GM18867 (cell line): ENCODE data around the gene MAN2C1.
"Not testable (repeated sequence)": the region's sequence is repeated elsewhere in the genome, so short reads cannot be mapped to it uniquely, and the experiment has no call there.

ENCODE experiments used
- ATAC-seq: cut with Tn5 transposase; IDR thresholded peaks from one replicate; pipeline ENCODE4 v1.9.1; 2021; ENCODE audit warnings: mild to moderate bottlenecking, moderate library complexity; ENCODE audit not compliant: unreplicated experiment

MAN2C1 gene

DNA sequence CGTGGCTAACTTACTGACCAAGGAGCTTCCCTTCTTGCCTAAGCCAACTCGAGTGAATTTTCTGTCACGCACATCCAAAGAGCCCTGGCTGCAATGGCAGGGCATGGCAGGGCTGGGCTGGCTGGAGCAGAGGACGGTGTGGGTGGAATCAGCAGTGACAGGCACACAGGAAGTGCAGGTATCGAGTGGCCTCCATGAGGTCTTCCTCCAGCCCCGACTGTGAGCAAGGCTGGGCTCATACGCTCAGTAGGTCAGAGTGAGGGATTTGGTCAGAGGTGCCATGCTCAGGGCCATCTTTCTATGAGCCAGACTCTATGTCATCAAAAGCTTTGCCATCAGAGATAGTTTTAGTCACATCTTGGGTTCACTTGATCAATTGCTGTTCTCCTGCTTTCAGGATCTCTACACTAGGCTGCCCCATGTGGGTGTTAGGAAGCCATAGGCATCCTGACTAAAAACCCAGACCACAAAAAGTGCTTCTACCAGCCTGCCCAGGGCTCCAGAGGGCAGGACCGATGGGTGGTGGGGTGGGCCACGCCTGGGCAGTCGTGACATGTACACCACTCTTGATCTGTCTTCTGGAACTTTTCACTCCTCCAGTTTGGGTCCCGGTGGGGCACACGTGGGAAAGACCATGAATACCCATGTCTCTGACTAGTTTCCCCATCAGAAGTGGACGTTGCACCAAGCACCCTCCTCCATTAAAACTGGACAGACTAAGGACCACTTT lies 55.1 kb downstream of the MAN2C1 start:
- ATAC-seq: no peak

DNA sequence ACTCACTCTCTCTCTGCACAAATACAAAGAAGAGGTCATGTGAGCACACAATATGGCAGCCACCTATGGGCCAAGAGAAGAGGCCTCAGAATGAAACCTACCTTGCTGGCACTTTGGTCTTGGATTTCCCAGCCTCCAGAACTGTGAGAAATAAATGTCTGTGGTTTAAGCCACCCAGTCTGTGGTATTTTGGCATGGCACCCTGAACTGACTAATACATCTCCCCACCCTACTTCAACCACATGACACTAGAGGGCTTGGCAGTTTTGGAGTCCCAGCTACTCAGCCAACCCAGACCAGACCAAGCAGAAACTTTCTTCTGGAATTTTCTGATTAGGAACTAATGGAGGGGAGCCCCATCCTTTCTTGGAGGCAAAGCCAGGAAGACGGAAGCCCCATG lies 55.9 kb downstream of the MAN2C1 start:
- not testable (repeated sequence) for ATAC-seq

DNA sequence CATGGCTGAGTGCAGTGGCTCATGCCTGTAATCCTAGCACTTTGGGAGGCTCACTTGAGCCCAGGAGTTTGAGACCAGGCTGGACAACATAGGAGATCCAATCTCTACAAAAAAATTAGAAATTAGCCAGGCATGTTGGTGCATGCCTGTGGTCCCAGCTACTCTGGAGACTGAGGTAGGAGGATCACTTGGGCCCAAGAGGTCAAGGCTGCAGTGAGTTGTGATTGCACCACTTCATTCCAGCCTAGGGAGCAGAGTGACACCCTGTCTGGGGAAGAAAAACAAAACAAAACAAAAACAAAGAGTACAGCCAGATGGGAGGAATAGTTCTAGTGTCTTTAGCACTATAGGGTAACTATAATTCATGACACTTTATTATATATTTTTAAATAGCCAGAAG lies 58.7 kb downstream of the MAN2C1 start:
- no peak for ATAC-seq

DNA sequence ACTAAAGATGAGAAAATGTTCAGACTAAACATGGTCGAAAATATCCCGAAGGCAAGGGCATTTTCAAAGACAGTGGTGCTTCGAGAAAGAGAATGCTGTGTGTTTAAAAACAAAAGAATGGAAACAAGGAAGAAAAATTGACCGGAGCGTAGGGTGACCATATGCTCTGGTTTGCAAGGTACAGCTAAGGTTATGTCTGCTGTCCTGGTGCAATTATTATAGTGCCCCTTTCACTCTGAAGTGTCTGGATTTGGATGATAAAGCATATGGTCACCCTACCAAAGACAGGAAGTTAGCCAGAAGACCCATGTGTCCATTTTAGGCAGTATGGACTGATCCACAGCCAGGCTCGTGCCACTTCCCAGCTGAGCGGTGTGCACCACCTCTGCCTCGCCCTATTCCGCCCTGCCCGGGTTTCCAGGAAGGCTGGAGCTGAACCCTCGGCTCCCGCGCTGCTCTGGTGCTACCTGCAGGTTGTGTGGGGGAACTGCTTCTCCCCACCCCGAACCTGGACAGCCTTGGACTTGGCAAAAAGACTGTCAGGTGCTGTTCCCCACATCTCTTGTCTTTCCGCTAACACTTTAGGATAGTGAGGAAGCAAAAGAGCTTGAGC lies 60.5 kb downstream of the MAN2C1 start:
- no peak for ATAC-seq

DNA sequence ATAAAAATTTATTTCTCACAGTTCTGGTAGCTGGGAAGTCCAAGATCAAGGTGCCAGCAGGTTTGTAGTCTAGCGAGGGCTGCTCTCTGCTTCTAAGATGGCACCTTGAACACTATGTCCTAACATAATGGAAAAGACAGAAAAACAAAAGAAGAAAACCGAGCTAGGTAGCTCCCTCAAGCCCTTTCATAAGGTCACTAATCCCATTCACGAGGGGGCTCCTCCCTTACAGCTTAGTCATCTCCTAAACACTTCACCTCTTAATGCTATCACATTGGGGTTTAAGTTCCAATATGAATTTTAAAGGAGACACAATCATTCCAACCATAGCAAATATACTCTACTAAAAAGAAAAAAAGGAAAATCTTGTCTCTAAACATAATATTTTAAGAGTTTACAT lies 62.2 kb downstream of the MAN2C1 start:
- ATAC-seq: no peak
